NCI-H1436 treated with DMSO at 0.1 percent for 48 hours (cell line): Measurements from ENCODE around the gene CD163L1.
"Not testable (repeated sequence)": the region's sequence is repeated elsewhere in the genome, so short reads cannot be mapped to it uniquely, and the experiment has no call there.

Source experiments
- DNase-seq: peaks from one replicate; lab custom pipeline; 2025; lab: John Stamatoyannopoulos, UW

The CD163L1 gene

GRCh38 chr12:7404275-7404674 lies 39.7 kb downstream of the CD163L1 start:
- no peak for DNase-seq

- DNase-seq: no peak
Measured at GRCh38 chr12:7403466-7403865, 40.5 kb downstream of the CD163L1 start.

- no peak for DNase-seq
Measured at GRCh38 chr12:7399089-7399488, 44.9 kb downstream of the CD163L1 start.

- no peak for DNase-seq
Measured at GRCh38 chr12:7396418-7396817, 47.5 kb downstream of the CD163L1 start.

GRCh38 chr12:7395950-7396349 lies 48.0 kb downstream of the CD163L1 start:
- DNase-seq: no peak

GRCh38 chr12:7387289-7387688 lies 56.7 kb downstream of the CD163L1 start:
- DNase-seq: no peak

GRCh38 chr12:7383157-7383556 lies 60.8 kb downstream of the CD163L1 start:
- no peak for DNase-seq

- DNase-seq: no peak
Measured at GRCh38 chr12:7376196-7376595, 67.8 kb downstream of the CD163L1 start.

GRCh38 chr12:7375145-7375543 lies 68.8 kb downstream of the CD163L1 start:
- no peak for DNase-seq

- no peak for DNase-seq
Measured at GRCh38 chr12:7374423-7375144, 69.4 kb downstream of the CD163L1 start.

- DNase-seq: no peak
Measured at GRCh38 chr12:7373226-7373625, 70.7 kb downstream of the CD163L1 start.

GRCh38 chr12:7369274-7369729 lies 74.7 kb downstream of the CD163L1 start:
- no peak for DNase-seq

GRCh38 chr12:7362734-7363133 lies 81.2 kb downstream of the CD163L1 start:
- no peak for DNase-seq

- no peak for DNase-seq
Measured at GRCh38 chr12:7361265-7361664, 82.7 kb downstream of the CD163L1 start.

GRCh38 chr12:7354529-7354928 lies 89.4 kb downstream of the CD163L1 start:
- no peak for DNase-seq

- DNase-seq: no peak
Measured at GRCh38 chr12:7352661-7353060, 91.3 kb downstream of the CD163L1 start.

- DNase-seq: no peak
Measured at GRCh38 chr12:7351177-7351576, 92.8 kb downstream of the CD163L1 start.

GRCh38 chr12:7349418-7349817 lies 94.5 kb downstream of the CD163L1 start:
- DNase-seq: no peak

GRCh38 chr12:7346551-7347225 lies 97.3 kb downstream of the CD163L1 start:
- no peak for DNase-seq

- DNase-seq: no peak
Measured at GRCh38 chr12:7344833-7345606, 98.9 kb downstream of the CD163L1 start.

GRCh38 chr12:7339675-7340074 lies 104.3 kb downstream of the CD163L1 start:
- DNase-seq: no peak

GRCh38 chr12:7337790-7338189 lies 106.2 kb downstream of the CD163L1 start:
- not testable (repeated sequence) for DNase-seq

- DNase-seq: no peak
Measured at GRCh38 chr12:7327918-7328317, 116.0 kb downstream of the CD163L1 start.
